GM04504 (cell line): ENCODE results near the gene DMTF1.
"Not testable (repeated sequence)": the region's sequence is repeated elsewhere in the genome, so short reads cannot be mapped to it uniquely, and the experiment has no call there.

Source experiments
- DNase-seq: peaks from one replicate; pipeline ENCODE4 v3.0.0-alpha.2; 2012; ENCODE audit warnings: low read depth

The DMTF1 gene

GRCh38 chr7:87199700-87200450 is 47.6 kb downstream of the DMTF1 start:
- no peak for DNase-seq

GRCh38 chr7:87202208-87202607 is 50.0 kb downstream of the DMTF1 start:
- DNase-seq: no peak

- DNase-seq: no peak
Observed at GRCh38 chr7:87202705-87203104, 50.5 kb downstream of the DMTF1 start.

DNA sequence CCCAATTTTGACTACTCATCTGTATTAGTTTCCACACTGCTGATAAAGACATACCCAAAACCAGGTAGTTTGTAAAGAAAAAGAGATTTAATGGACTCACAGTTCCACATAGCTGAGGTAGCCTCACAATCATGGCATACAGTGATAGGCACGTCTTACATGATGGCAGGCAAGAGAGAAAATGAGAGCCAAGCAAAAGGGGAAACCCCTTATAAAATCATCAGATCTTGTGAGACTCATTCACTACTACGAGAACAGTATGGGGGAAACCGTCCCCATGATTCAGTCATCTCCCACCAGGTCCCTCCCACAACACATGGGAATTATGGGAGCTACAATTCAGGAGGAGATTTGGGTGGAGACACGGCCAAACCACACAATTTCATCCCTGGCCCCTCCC is 51.7 kb downstream of the DMTF1 start:
- not testable (repeated sequence) for DNase-seq

- no peak for DNase-seq
Observed at GRCh38 chr7:87204933-87205332, 52.7 kb downstream of the DMTF1 start.

DNA sequence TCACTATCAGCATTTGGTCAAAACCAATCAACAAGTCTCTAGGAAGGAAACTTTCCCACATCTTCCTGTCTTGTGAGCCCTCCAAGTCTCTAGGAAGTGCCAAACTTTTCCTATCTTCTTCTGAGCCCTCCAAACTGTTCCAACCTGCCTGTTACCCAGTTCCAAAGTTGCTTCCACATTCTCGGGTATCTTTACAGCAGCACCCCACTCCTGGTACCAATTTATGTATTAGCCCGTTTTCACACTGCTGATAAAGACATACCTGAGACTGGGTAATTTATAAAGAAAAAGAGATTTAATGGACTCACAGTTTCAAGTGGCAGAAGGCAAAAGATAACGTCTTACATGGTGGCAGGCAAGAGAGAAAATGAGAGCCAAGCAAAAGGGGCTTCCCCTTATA is 53.4 kb downstream of the DMTF1 start:
- DNase-seq: not testable (repeated sequence)

DNA sequence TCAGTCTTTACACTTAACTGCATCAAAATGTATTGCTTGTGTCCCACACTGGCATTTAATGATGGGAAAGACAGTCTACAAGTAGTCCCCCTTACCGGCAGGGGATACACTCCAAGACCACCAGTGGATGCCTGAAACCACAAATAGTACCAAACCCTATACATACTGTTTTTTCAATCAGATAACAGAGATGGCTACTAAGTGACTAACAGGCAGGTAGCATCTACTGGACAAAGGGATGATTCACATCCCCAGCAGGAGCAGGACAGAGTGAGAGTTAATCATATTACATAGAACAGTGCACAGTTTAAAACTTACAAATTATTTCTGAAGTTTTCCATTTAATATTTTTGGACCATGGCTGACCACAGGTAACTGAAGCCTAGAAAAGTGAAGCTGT is 54.1 kb downstream of the DMTF1 start:
- DNase-seq: no peak

DNA sequence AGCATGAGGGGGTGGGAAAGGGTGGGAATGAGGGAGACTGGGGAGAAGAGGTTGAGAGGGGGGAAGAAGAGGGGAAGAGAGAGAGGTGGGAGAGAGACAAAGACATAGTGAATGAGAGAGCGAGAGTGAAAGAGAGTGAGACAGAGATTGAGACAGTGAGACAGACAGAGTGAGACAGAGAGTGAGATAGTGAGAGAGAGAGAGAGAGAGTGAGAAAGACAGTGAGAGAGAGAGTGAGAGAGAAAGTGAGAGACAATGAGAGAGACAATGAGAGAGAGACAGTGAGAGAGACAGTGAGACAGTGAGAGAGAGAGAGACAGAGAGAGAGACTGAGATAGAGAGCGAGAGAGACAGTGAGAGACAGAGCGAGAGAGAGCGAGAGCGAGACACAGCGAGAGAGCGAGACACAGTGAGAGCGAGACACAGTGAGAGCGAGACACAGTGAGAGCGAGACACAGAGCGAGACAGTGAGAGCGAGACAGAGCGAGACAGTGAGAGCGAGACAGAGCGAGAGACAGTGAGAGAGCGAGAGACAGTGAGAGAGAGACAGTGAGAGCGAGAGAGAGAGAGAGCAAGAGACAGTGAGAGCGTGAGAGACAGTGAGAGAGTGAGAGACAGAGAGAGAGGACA is 57.2 kb downstream of the DMTF1 start:
- no peak for DNase-seq

DNA sequence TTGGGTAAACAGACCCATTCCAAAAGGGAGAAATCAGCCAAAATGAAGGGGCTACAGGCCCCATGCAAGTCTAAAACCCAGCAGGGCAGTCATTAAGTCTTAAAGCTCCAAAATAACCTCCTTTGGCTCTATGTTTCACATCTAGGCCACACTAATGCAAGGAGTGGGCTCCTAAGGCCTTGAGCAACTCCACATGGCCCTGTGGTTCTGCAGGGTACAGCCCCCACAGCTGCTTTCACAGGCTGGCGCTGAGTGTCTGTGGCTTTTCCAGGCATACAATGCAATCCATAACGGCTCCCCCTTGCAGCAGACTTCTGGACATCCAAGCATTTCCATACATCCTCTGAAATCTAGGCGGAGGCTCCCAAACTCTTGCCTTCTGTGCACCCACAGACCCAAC is 58.3 kb downstream of the DMTF1 start:
- no peak for DNase-seq

DNA sequence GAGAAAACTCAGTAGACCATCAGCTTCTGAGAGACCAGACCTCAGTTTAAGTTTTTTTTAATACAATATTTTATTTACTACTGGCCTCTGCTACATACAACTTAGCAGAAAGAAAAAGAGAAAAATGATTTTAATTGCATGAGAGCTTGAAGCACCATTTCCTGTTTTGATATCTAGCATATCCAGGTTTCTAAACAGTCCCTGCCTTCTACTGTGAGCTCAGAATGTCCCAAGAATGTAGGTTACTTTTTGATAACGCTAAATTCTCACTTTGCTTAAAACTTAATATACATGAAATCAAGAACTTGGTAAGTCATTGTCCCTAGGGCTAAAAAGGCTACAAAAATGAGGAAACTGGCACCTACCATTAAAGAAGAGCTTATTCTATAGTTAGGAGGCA is 60.2 kb downstream of the DMTF1 start:
- no peak for DNase-seq

- no peak for DNase-seq
Observed at GRCh38 chr7:87213252-87213651, 61.0 kb downstream of the DMTF1 start.

DNA sequence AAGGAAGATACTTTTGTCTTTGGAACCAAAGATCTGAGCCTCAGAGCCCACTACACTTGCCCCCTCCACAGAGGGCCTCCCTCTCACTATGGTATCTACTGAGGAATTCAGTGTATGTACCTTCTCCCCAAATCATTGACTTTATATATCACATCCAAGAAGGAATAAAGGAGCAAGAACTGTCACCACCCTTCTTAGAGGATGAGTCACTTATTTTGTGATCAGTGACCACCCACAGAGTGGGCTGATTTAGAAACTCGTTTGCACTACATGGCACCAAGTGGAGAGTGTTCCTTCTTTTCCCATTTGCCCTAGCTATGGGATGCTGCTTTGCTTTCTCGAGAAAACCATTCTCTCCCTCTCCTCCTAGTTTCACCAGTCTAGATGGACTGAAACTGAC is 61.6 kb downstream of the DMTF1 start:
- no peak for DNase-seq

GRCh38 chr7:87215046-87215445 is 62.8 kb downstream of the DMTF1 start:
- DNase-seq: no peak

GRCh38 chr7:87216701-87217508 is 64.7 kb downstream of the DMTF1 start:
- no peak for DNase-seq

DNA sequence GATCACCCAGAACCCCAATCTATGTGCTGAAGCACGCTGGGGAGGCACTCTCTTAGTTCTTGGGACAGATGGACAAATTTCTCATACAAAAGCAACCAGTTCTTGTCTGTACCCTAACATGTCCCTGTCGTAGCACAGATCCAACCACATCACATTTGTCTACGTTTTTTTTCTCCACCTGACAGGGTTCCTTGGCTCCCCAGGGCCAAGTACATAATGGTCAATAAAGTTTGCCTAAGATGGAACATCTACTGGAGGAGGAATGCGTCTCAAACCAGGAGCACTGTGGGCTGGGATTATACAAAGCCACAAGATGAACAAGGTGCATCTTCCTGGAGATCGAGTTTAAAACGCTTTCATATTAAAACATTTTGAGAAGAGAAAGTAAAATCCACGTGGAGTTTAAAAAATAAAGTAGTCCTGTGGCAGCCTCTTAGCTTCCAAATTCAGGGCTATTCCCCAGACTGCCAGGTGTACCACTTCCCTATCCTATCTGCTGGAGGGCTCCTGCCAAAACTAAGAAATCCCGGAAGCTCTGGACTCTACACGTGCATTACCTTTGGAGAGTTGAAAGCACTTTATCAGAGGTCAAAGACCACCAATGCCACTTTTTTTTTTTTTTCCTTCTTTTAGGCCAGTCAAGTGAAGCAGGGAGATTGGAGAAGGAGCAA is 65.9 kb downstream of the DMTF1 start:
- DNase-seq: no peak

GRCh38 chr7:87218796-87219544 is 66.7 kb downstream of the DMTF1 start:
- DNase-seq: no peak

GRCh38 chr7:87219545-87220025 is 67.3 kb downstream of the DMTF1 start, which contains the start of gene TMEM243:
TMEM243 (minus strand) TSS chr7:87219732; CDS start chr7:87219503, 229 bp downstream.
- peak; percentile 40 for DNase-seq

GRCh38 chr7:87220026-87220733 is 67.9 kb downstream of the DMTF1 start:
- peak; percentile 43 for DNase-seq

- no peak for DNase-seq
Observed at GRCh38 chr7:87220734-87221215, 68.5 kb downstream of the DMTF1 start.

DNA sequence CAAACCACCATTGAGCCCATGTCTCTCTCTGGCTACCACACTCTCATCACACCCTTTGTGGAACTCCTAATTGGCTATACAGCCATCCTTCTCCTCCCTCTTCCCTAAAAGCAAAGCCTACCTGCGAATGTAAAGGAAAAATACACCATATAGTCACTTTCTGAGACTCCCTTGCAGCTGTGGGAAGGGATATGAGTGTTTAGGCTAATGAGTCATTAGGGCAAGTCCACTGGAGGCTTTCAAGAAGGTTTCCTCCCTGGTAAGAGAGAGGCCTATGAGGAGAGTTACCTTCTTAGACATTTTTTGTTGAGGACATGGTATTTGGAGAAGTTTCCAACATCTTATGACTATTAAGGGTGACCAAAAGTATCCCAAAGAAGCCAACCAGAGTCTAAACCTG is 71.4 kb downstream of the DMTF1 start:
- no peak for DNase-seq

DNA sequence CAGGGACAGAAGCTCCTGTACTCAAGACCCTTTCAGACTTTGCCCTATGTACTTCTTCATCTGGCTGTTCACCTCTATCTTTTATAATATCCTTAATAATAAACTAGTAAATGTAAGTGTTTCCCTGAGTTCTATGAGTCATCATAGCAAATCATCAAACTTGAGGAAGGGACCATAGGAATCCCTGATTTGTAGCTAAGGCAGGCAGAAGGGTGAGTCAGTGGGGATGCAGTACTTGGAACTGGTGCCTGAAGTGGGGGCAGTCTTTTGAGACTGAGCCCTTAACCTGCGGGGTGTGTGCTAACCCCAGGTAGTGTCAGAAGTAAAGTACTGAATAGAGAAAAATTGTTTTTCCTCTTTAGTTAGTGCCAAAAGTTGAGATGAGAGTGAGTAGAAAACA is 73.4 kb downstream of the DMTF1 start:
- no peak for DNase-seq
